GM12864 (cell line): ENCODE data around the gene CSF1R.

Source experiments
- DNase-seq: peaks from one replicate; pipeline ENCODE4 v3.0.0-alpha.2; 2011; ENCODE audit warnings: low read depth
- H3K4me3 ChIP-seq: 2 replicates; pipeline ENCODE4 v1.5.1; 2011; ENCODE audit warnings: mild to moderate bottlenecking, low read depth, low read length, control low read depth
- CTCF ChIP-seq: IDR thresholded peaks from 2 replicates; pipeline ENCODE4 v1.5.1; 2011; ENCODE audit warnings: low read depth, mild to moderate bottlenecking, moderate library complexity, low read length, control low read depth, inconsistent platforms; ENCODE audit errors: missing control alignments

CSF1R gene

GRCh38 chr5:150022681-150023080 lies 63.7 kb downstream of the CSF1R start:
- H3K4me3 ChIP-seq, result no peak overlapping the region
- TF ChIP-seq CTCF, result no peak
- DNase-seq, result no peak

- no peak for DNase-seq
- no peak for TF ChIP-seq CTCF
- H3K4me3 ChIP-seq, result no peak overlapping the region
Observed at GRCh38 chr5:150022158-150022531, 64.2 kb downstream of the CSF1R start.

GRCh38 chr5:150021491-150022157 lies 64.7 kb downstream of the CSF1R start:
- no peak overlapping the region for H3K4me3 ChIP-seq
- TF ChIP-seq CTCF, result no peak
- DNase-seq, result no peak

GRCh38 chr5:150020249-150020648 lies 66.1 kb downstream of the CSF1R start:
- no peak for TF ChIP-seq CTCF
- H3K4me3 ChIP-seq, result no peak overlapping the region
- DNase-seq, result no peak

- TF ChIP-seq CTCF, result no peak
- DNase-seq, result no peak
Observed at GRCh38 chr5:150017226-150018005, 68.9 kb downstream of the CSF1R start.

GRCh38 chr5:150016537-150016936 lies 69.8 kb downstream of the CSF1R start:
- no peak overlapping the region for H3K4me3 ChIP-seq
- no peak for DNase-seq
- TF ChIP-seq CTCF, result no peak

More at GRCh38 chr5:150017226-150018005, 68.9 kb downstream of the CSF1R start:
- no peak overlapping the region for H3K4me3 ChIP-seq

- no peak for DNase-seq
- H3K4me3 ChIP-seq, result no peak overlapping the region
- TF ChIP-seq CTCF, result no peak
Observed at GRCh38 chr5:150015415-150015814, 70.9 kb downstream of the CSF1R start.
